Keratinocyte (primary cell): ENCODE data around the gene TUFT1.

Source experiments
- EZH2 ChIP-seq: IDR thresholded peaks from one replicate; pipeline ENCODE4 v1.6.1; 2012; ENCODE audit warnings: inconsistent platforms, mild to moderate bottlenecking, low read length, moderate library complexity
- TF ChIP-seq, protein P1 (sequence below), 3 experiments: IDR thresholded peaks in 1 of 3; conservative IDR thresholded peaks in 1 of 3; optimal IDR thresholded peaks in 1 of 3; 2 replicates in 2 of 3; 3 replicates in 1 of 3; pipeline versions ENCODE3 to v1.5.1; 2011; ENCODE audit warnings: low read length in 3 of 3, mild to moderate bottlenecking in 3 of 3, moderate library complexity in 2 of 3, control low read depth in 1 of 3, inconsistent platforms in 1 of 3; ENCODE audit not compliant: insufficient read depth in 2 of 3; ENCODE audit errors: extremely low read depth in 1 of 3

DNA sequence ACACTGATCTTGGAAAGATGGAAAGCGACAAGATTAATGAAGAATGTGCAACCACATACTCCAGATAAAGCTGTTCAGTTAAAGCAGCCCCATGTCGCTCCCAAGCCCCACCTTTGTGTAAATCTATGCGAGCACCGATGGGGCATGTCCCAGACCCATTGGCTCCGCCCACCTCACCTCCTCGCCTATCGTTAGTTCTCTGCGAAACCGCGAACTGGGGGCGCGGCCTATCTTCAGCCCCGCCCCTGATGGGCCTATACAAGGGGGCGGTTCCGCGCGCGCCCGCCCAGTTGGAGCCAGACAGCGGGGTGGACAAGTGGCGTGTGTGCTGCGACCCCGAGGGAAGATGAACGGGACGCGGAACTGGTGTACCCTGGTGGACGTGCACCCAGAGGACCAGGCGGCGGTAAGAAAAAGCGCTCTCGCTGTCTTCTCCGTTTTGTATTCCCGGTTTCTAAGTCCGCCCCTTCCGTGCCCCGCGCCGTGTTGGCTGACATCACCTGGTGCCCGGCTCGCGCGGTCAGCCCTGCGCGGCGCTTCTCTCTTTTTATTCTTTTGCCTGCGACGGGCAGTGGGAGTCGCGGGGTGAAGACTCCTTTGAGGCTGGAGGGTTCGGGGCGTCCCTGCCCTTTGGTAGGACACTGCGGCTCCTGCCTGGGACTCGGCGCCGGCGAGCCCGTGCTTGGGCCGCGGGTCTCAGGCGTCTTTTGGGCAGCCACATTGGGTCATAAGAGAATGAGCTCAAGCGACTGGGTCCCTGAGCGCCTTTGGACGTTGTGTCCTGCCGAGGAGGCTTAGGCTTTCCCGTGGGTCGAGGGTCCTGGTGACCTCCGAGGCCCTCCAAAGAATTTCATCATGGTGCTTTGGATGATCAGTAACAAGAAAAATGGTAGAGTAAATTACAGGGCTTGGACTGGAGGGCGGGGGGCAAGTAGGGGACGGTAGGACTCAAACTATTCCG lies at the start of gene TUFT1:
- TF ChIP-seq, protein P1, sequence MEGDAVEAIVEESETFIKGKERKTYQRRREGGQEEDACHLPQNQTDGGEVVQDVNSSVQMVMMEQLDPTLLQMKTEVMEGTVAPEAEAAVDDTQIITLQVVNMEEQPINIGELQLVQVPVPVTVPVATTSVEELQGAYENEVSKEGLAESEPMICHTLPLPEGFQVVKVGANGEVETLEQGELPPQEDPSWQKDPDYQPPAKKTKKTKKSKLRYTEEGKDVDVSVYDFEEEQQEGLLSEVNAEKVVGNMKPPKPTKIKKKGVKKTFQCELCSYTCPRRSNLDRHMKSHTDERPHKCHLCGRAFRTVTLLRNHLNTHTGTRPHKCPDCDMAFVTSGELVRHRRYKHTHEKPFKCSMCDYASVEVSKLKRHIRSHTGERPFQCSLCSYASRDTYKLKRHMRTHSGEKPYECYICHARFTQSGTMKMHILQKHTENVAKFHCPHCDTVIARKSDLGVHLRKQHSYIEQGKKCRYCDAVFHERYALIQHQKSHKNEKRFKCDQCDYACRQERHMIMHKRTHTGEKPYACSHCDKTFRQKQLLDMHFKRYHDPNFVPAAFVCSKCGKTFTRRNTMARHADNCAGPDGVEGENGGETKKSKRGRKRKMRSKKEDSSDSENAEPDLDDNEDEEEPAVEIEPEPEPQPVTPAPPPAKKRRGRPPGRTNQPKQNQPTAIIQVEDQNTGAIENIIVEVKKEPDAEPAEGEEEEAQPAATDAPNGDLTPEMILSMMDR (optimal IDR thresholded peaks at IDR 0.05 in 1 of 3, IDR thresholded peaks at IDR 0.05 in 1 of 3, conservative IDR thresholded peaks at IDR 0.05 in 1 of 3; ENCODE audit: extremely low read depth in 1 of 3, insufficient read depth in 2 of 3, low read length in 3 of 3), result no peak
- TF ChIP-seq EZH2, result no peak
